ENCODE results near the gene ENTPD2. TPM values are rescaled to one million over a fixed set of nuclear protein-coding genes. Genes with fewer than 3 reads are reported as not detected.

ENTPD2 gene
- 2.9 to 6.2 TPM (median 5.7 TPM) in 5 replicates for total RNA-seq (2022; extraction: Qiagen RNA extraction)

GRCh38 chr9:137053944-137054931 lies at the start of gene ENTPD2:
Gene ENTPD2 (minus strand): TSS chr9:137054061. CDS start chr9:137053997, 64 bp downstream.

DNA sequence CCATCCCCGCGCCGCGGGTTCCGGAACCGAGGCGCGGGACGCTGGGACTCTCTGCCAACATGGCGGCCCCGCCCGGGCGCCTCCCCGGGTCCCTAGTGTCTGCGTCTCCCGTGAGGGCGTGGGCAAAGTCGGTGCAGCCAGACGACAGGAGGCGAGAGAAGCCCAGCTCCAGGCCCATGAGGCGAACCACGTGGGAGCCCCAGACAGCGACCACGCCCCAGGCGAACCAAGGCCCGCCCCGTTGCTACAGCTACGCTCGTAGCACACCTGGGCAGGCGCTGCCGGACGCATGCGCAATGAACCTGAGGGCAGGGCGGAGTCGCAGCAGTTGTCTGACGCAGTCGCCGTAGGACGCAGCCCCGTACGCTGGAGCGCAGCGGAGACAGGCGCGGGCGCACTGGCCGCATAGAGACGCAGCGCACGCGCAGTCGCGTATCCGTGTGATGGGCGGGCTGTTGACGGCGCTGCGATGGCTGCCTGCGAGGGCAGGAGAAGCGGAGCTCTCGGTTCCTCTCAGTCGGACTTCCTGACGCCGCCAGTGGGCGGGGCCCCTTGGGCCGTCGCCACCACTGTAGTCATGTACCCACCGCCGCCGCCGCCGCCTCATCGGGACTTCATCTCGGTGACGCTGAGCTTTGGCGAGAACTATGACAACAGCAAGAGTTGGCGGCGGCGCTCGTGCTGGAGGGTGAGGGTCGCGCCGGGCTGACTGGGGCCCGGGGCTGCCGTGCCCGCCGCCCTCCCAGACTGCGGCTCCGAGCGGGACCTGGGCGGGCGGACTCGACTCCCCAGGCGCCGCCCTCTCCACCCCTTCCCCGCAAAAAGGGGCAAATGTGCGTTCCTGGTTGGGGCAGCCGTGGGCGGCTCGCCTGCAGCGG lies 32.9 kb upstream of the ENTPD2 start, which contains the start of gene MAN1B1:
TSS of gene MAN1B1 (plus strand) at position 455 of the 878 bp plus-strand sequence. CDS start at position 470, 15 bp downstream.

GRCh38 chr9:137077010-137077747 lies 23.3 kb upstream of the ENTPD2 start, which contains the start of gene UAP1L1:
Gene UAP1L1 (plus strand): TSS chr9:137077517. CDS start chr9:137077533, 16 bp downstream.

DNA sequence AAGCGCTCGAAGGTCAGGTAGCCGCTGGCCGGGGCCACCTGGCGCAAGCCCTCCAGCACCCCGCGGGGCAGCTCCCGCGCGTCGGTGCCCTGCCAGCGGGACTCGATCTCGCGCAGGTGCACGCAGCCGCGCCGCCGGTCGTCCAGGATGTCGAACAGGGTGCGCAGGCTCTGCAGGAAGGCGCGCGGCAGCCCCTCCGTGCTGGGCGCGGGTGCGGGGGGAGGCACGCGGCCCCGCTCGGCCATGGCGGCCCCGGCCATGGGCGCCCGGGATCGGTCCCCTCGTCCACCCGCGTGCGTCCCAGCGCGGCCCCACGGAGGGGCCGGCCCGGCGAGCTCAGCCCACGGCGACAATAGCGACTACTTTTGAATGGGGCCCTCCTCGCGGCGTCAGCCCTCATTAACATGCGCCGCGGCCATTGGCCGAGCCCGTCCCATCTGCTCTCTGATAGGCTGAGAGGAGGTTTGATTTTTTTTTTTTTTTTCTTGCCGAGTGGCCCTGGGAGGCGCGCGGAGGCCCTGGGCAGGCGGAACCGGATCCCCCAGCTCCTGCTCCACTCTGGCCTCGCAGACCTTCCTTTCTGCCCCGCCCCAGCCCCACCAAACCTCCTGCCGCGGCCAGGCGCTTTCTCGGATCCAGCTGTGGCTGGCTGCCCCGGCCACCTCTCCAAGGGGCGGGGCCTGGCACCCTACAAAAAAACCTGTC lies 16.5 kb upstream of the ENTPD2 start, which contains the start of gene SAPCD2:
TSS of gene SAPCD2 (minus strand) at position 357 of the 705 bp plus-strand sequence. CDS start at position 260, 97 bp downstream.

DNA sequence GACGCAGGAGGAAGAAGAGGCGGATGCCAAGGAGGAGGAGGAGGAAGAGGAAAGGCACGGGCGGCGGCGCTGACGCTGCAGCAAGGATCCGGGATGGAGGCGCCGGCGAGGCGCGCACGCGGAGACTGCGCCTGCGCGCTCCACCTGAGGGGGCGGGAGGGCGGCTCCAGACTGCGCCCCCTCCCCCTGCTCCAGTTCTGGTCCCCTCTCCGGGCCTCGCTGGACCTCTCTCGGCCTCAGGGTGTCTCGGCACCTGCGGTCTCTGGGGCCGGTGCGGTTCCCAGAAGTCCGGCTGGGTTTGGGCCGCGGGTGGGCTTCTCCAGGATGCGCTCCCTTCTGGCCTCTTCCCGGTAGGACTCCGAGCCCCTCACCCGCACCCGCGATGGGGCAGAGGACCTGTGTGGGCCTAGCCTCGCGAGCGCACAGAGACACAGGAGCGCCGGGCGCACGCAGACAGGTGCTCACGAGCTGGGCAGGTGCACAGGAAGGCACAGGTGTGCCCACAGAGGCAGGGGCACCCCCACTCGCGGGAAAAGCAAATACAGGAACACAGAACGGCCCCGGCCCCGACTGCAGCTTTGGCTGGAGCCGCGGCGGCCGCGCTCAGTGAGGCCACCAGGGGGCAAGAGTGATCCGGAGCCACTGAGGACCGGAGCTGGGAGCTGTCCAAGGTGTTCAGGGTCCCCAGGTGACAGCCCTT lies 7.6 kb downstream of the ENTPD2 start, which contains the start of gene NPDC1:
TSS of gene NPDC1 (minus strand) at position 90 of the 700 bp plus-strand sequence. CDS start 188 bp downstream, outside the sequence.

DNA sequence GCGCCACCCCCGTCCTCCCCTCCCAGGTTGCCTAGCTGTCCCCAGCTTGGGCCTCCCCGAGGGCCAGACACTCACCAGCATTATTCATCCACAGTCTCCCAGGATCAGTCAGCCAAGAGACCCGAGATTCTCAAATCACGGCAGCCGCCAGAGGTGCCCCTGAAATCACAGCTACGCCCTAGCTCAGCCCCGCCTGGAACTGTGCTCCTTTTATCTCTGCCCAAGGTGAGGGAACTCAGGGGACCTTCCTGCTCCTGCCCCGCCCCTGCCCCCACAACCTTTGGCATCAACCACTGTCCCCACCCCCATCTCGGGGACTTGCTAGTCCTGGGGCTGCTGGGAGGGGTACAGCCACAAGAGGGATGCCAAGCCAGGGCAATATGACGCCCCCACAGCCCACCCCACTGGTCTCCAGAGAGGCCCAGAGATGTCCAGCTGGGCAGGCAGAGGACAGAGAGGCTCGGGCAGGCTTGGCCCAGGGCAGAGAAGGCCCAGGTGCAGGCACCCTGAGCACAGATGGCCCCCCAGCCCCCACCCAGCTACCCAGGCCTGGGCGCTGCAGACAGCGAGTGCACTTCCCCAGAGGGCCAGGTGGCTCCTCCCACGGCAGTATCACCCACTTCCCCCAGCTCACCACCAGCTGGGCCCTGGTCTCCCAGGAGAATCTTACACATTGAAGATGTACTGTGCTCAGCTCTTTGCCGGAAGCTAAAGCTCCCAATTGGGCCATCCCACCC lies 21.8 kb downstream of the ENTPD2 start, which contains the start of gene FUT7:
TSS of gene FUT7 (minus strand) at position 185 of the 737 bp plus-strand sequence. CDS start at position 88, 97 bp downstream.

GRCh38 chr9:137027369-137028262 lies 26.2 kb downstream of the ENTPD2 start, which contains the start of gene ABCA2:
Gene ABCA2 (minus strand): TSS chr9:137028237. CDS start chr9:137028140, 97 bp downstream.

Other genes starting within 250 kb of the ENTPD2 start
- gene RABL6, start 246.1 kb downstream of the ENTPD2 start, total RNA-seq (2022; extraction: Qiagen RNA extraction): 63.0 to 83.9 TPM (median 80.3 TPM) in 5 replicates
- 3.7 to 4.5 TPM (median 4.1 TPM) in 5 replicates for gene AJM1, start 211.6 kb downstream of the ENTPD2 start, total RNA-seq (2022; extraction: Qiagen RNA extraction)
- 250 to 343 TPM (median 299 TPM) in 5 replicates for gene PHPT1, start 204.7 kb downstream of the ENTPD2 start, total RNA-seq (2022; extraction: Qiagen RNA extraction)
- 1.5 to 4.6 TPM (median 3.8 TPM) in 5 replicates for gene MAMDC4, start 201.7 kb downstream of the ENTPD2 start, total RNA-seq (2022; extraction: Qiagen RNA extraction)
- gene EDF1, start 187.8 kb downstream of the ENTPD2 start, total RNA-seq (2022; extraction: Qiagen RNA extraction): 415 to 505 TPM (median 466 TPM) in 5 replicates
- 37.2 to 59.4 TPM (median 50.2 TPM) in 5 replicates for gene TRAF2, start 167.5 kb downstream of the ENTPD2 start, total RNA-seq (2022; extraction: Qiagen RNA extraction)
- 65.5 to 105 TPM (median 98.0 TPM) in 5 replicates for gene FBXW5, start 109.3 kb downstream of the ENTPD2 start, total RNA-seq (2022; extraction: Qiagen RNA extraction)
- gene C8G, start 108.8 kb downstream of the ENTPD2 start, total RNA-seq (2022; extraction: Qiagen RNA extraction): 0.87 to 1.4 TPM (median 1.3 TPM) in 5 replicates
- gene LCN12, start 101.8 kb downstream of the ENTPD2 start, total RNA-seq (2022; extraction: Qiagen RNA extraction): 0.58 to 2.4 TPM (median 1.5 TPM) in 5 replicates
- 0.47 to 1.4 TPM (median 0.62 TPM) in 5 replicates for gene PTGDS, start 76.6 kb downstream of the ENTPD2 start, total RNA-seq (2022; extraction: Qiagen RNA extraction)
- gene LCNL1, start 71.1 kb downstream of the ENTPD2 start, total RNA-seq (2022; extraction: Qiagen RNA extraction): 0.07 to 0.24 TPM (median 0.18 TPM) in 5 replicates
- 42.6 to 85.1 TPM (median 74.1 TPM) in 5 replicates for gene PAXX, start 61.6 kb downstream of the ENTPD2 start, total RNA-seq (2022; extraction: Qiagen RNA extraction)
- 3.2 to 7.2 TPM (median 5.6 TPM) in 5 replicates for gene CLIC3, start 57.5 kb downstream of the ENTPD2 start, total RNA-seq (2022; extraction: Qiagen RNA extraction)
- 19.1 to 28.9 TPM (median 24.6 TPM) in 5 replicates for gene ABCA2, start 25.8 kb downstream of the ENTPD2 start, total RNA-seq (2022; extraction: Qiagen RNA extraction)
- 0.06 to 0.07 TPM (median 0.06 TPM) in 4 of 5 replicates, not detected in the other for gene FUT7, start 22.0 kb downstream of the ENTPD2 start, total RNA-seq (2022; extraction: Qiagen RNA extraction)
- gene NPDC1, start 7.9 kb downstream of the ENTPD2 start, total RNA-seq (2022; extraction: Qiagen RNA extraction): 37.5 to 92.6 TPM (median 80.3 TPM) in 5 replicates
- 14.8 to 26.1 TPM (median 23.7 TPM) in 5 replicates for gene SAPCD2, start 16.5 kb upstream of the ENTPD2 start, total RNA-seq (2022; extraction: Qiagen RNA extraction)
- gene UAP1L1, start 23.5 kb upstream of the ENTPD2 start, total RNA-seq (2022; extraction: Qiagen RNA extraction): 8.9 to 14.8 TPM (median 10.9 TPM) in 5 replicates
- gene MAN1B1, start 32.9 kb upstream of the ENTPD2 start, total RNA-seq (2022; extraction: Qiagen RNA extraction): 44.5 to 54.0 TPM (median 52.2 TPM) in 5 replicates
- 66.9 to 123 TPM (median 112 TPM) in 5 replicates for gene DPP7, start 60.7 kb upstream of the ENTPD2 start, total RNA-seq (2022; extraction: Qiagen RNA extraction)
- gene GRIN1, start 85.1 kb upstream of the ENTPD2 start, total RNA-seq (2022; extraction: Qiagen RNA extraction): 0.11 to 0.91 TPM (median 0.63 TPM) in 5 replicates
- 0.39 to 1.9 TPM (median 1.2 TPM) in 5 replicates for gene LRRC26, start 116.0 kb upstream of the ENTPD2 start, total RNA-seq (2022; extraction: Qiagen RNA extraction)
- gene TMEM210, start 118.0 kb upstream of the ENTPD2 start, total RNA-seq (2022; extraction: Qiagen RNA extraction): not detected in 5 replicates
- 21.8 to 36.5 TPM (median 33.4 TPM) in 5 replicates for gene ANAPC2, start 134.5 kb upstream of the ENTPD2 start, total RNA-seq (2022; extraction: Qiagen RNA extraction)
- 98.0 to 157 TPM (median 144 TPM) in 5 replicates for gene SSNA1, start 134.6 kb upstream of the ENTPD2 start, total RNA-seq (2022; extraction: Qiagen RNA extraction)
- 8.2 to 12.3 TPM (median 11.7 TPM) in 5 replicates for gene TPRN, start 146.7 kb upstream of the ENTPD2 start, total RNA-seq (2022; extraction: Qiagen RNA extraction)
- gene TMEM203, start 151.6 kb upstream of the ENTPD2 start, total RNA-seq (2022; extraction: Qiagen RNA extraction): 35.4 to 47.2 TPM (median 45.3 TPM) in 5 replicates
- 11.5 to 17.4 TPM (median 15.7 TPM) in 5 replicates for gene NDOR1, start 151.6 kb upstream of the ENTPD2 start, total RNA-seq (2022; extraction: Qiagen RNA extraction)
- gene RNF208, start 168.2 kb upstream of the ENTPD2 start, total RNA-seq (2022; extraction: Qiagen RNA extraction): 0.91 to 2.8 TPM (median 2.1 TPM) in 5 replicates
- 3.0 to 5.0 TPM (median 5.0 TPM) in 5 replicates for gene CYSRT1, start 171.1 kb upstream of the ENTPD2 start, total RNA-seq (2022; extraction: Qiagen RNA extraction)
- gene RNF224, start 173.4 kb upstream of the ENTPD2 start, total RNA-seq (2022; extraction: Qiagen RNA extraction): 0.12 to 0.38 TPM (median 0.25 TPM) in 5 replicates
- gene SLC34A3, start 176.8 kb upstream of the ENTPD2 start, total RNA-seq (2022; extraction: Qiagen RNA extraction): 0.03 to 0.15 TPM (median 0.10 TPM) in 4 of 5 replicates, not detected in the other
- gene TUBB4B, start 187.2 kb upstream of the ENTPD2 start, total RNA-seq (2022; extraction: Qiagen RNA extraction): 633 to 818 TPM (median 765 TPM) in 5 replicates
- not detected in 5 replicates for gene STPG3, start 197.2 kb upstream of the ENTPD2 start, total RNA-seq (2022; extraction: Qiagen RNA extraction)
- gene NELFB, start 201.3 kb upstream of the ENTPD2 start, total RNA-seq (2022; extraction: Qiagen RNA extraction): 46.9 to 62.8 TPM (median 58.2 TPM) in 5 replicates
- gene TOR4A, start 223.7 kb upstream of the ENTPD2 start, total RNA-seq (2022; extraction: Qiagen RNA extraction): 18.3 to 26.4 TPM (median 25.4 TPM) in 5 replicates
- 2.1 to 4.1 TPM (median 3.6 TPM) in 5 replicates for gene NRARP, start 248.2 kb upstream of the ENTPD2 start, total RNA-seq (2022; extraction: Qiagen RNA extraction)